Measurements from ENCODE around the gene EVA1B. TPM values are rescaled to one million over a fixed set of nuclear protein-coding genes. Genes with fewer than 3 reads are reported as not detected.
A peak's percentile ranks its signal among the peaks of the same experiment; 100 is the strongest.

EVA1B gene
- total RNA-seq, 1 experiment from 2014 or later = 5.5 TPM

DNA sequence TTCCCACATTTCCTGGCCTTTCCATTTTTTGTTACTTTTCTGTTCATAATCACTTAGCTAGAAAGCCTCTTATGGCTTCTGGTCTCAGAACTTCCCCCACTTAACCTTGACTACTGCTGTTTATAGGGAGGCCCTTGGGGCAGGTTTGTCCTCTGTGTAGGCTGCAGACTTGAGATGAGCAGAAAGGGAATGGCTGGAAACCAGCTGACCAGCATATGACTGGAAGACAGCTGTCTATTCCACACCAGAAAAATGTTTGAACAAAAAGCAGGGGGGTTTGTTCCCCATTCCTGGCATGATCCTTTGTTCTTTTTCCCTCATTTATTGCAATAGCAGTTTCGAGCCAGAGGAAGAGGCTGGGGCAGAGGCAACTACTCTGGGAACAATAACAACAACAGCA is 22.2 kb downstream of the EVA1B start:
- no peak overlapping the region for H2BK120ac ChIP-seq (ENCODE audit: low read depth, low read length, poor library complexity, severe bottlenecking)
- H3K18ac ChIP-seq (ENCODE audit: insufficient read length, low read depth, low read length) = no peak overlapping the region
- no peak overlapping the region for H3K23ac ChIP-seq (ENCODE audit: insufficient read length, low read depth, low read length)
- Mint-ChIP-seq H3K4me1 (peaks cover 9 to 11% of the 10 kb centered on the region in 2 experiments), H3K9me3 (no peaks in the 10 kb centered on the region), H3K36me3 (ENCODE audit: insufficient read depth in 1 of 3, low read depth in 3 of 3) (peaks cover 35 to 83% (median 73%) of the 10 kb centered on the region in 3 experiments; a peak in 6 of 7 replicates), H3K27me3 (ENCODE audit: low read depth) (no peaks in the 10 kb centered on the region), H3K4me3 (no peak overlapping the region), H3K27ac (peak overlapping the region in 2 of 3 experiments; percentile 16 to 37; a peak in 1 of 7 replicates)
- H4K20me1 ChIP-seq (ENCODE audit: control insufficient read depth, insufficient read depth, insufficient read length) = no peaks in the 10 kb centered on the region
- TF ChIP-seq CTCF (conservative IDR thresholded peaks at IDR 0.05) = no peak
- no peaks in the 10 kb centered on the region for H3K79me2 ChIP-seq (ENCODE audit: insufficient read depth, low read length)
- H2AFZ ChIP-seq (ENCODE audit: low read length) = no peak overlapping the region
- no peaks in the 10 kb centered on the region for H3K27me3 ChIP-seq (ENCODE audit: insufficient read depth, low read length)
- H4K5ac ChIP-seq (ENCODE audit: insufficient read length, low read depth, low read length) = no peak overlapping the region
- no peak overlapping the region for H3K14ac ChIP-seq (ENCODE audit: insufficient read depth, low read length)
- no peak overlapping the region for H3K56ac ChIP-seq (ENCODE audit: insufficient read length, low read depth, low read length)
- H2BK20ac ChIP-seq (ENCODE audit: low read depth, low read length, poor library complexity, severe bottlenecking) = no peak overlapping the region
- H4K8ac ChIP-seq (replicated peaks; ENCODE audit: insufficient read length, low read depth, low read length) = no peak overlapping the region
- H3K23me2 ChIP-seq (ENCODE audit: insufficient read length, low read depth, low read length, poor library complexity, severe bottlenecking) = no peaks in the 10 kb centered on the region
- H3K4me1 ChIP-seq (ENCODE audit: insufficient read depth, low read length) = no peaks in the 10 kb centered on the region
- no peak overlapping the region for H3K4me2 ChIP-seq (ENCODE audit: insufficient read depth, insufficient read length, low read length)
- H3T11ph ChIP-seq (ENCODE audit: low read length) = no peak overlapping the region
- no CpG with 5 or more reads among the region's 1 CpG for WGBS (ENCODE audit: extremely low coverage, insufficient read length, low lambda C conversion rate)
- H2AK5ac ChIP-seq (ENCODE audit: insufficient read length, low read length) = no peak overlapping the region
- no peak overlapping the region for H3K4ac ChIP-seq (ENCODE audit: low read depth, low read length)
- no peak for DNase-seq
- no peaks in the 10 kb centered on the region for H3K9me3 ChIP-seq (ENCODE audit: control insufficient read depth, low read depth, low read length)
- no peak overlapping the region for H4K91ac ChIP-seq (ENCODE audit: insufficient read length, low read depth, low read length)
- H2BK12ac ChIP-seq (ENCODE audit: insufficient read length, low read depth, low read length) = no peak overlapping the region
- no peak overlapping the region for H2BK5ac ChIP-seq (ENCODE audit: insufficient read length, low read length)
- H3K79me1 ChIP-seq (ENCODE audit: insufficient read depth, low read depth, low read length, poor library complexity, severe bottlenecking) = no peaks in the 10 kb centered on the region
- no peak overlapping the region for H3K9ac ChIP-seq (ENCODE audit: extremely low read depth, insufficient read length, low read length)
- no peak overlapping the region for H2BK15ac ChIP-seq (ENCODE audit: low read depth, low read length)
- H3K27ac ChIP-seq (ENCODE audit: insufficient read length, low read depth, low read length) = no peak overlapping the region

All from H9 (cell line).